ENCODE data around the gene INTS7.

DNA sequence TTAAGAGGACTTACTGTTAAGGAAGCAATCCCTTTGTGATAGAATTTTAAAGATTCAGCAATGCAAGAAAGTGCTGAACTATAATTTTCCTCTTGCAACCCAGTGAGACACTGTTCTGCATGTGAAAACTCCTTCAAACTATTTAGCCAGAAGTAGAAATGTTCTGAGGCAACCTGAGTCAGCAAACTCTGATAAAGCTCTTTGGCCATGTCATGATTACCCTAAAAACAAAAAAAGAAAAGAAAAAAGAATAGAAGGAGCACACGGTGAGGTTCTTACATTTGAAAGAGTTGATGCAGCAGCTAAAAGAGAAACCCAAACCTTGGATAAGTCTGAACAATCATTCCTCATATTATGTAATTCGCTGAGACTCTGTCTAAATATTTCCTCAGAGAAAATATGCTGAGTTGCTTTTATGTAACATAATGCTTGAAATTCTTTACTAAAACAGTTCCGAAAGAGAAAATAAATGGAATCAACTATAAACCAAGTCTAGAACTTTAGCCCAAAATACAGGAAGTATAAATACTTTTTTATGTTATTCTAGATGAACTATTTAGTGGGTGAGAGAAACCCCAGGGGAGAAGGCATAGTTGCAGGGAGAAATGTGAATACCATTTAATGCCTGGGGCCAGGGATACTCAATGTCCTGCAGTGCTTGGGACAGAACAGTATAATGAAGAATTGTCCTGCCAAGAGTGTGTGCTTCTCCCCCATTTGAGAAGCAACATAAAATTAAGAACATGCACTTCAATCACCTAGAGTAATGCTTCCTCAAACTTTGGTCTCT is 60.0 kb downstream of the INTS7 start:
- no peak for TF ChIP-seq POLR2A (IDR thresholded peaks at IDR 0.05)
- TF ChIP-seq, protein P1, sequence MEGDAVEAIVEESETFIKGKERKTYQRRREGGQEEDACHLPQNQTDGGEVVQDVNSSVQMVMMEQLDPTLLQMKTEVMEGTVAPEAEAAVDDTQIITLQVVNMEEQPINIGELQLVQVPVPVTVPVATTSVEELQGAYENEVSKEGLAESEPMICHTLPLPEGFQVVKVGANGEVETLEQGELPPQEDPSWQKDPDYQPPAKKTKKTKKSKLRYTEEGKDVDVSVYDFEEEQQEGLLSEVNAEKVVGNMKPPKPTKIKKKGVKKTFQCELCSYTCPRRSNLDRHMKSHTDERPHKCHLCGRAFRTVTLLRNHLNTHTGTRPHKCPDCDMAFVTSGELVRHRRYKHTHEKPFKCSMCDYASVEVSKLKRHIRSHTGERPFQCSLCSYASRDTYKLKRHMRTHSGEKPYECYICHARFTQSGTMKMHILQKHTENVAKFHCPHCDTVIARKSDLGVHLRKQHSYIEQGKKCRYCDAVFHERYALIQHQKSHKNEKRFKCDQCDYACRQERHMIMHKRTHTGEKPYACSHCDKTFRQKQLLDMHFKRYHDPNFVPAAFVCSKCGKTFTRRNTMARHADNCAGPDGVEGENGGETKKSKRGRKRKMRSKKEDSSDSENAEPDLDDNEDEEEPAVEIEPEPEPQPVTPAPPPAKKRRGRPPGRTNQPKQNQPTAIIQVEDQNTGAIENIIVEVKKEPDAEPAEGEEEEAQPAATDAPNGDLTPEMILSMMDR (IDR thresholded peaks at IDR 0.05 in 8 of 11, conservative IDR thresholded peaks at IDR 0.05 in 3 of 11) = no peak
